Vagina (tissue), 2 donors: ENCODE results near the gene NAP1L1. TPM values are rescaled to one million over a fixed set of nuclear protein-coding genes. Genes with fewer than 3 reads are reported as not detected.

Source experiments
- DNase-seq, 2 donors: peaks; one replicate each; pipeline ENCODE4 v3.0.0-alpha.2; 2017; ENCODE audit errors: extremely low spot score in 2 of 2
- H3K27ac ChIP-seq: fragments of 200-600 bp; sonication (generic); one replicate; pipeline ENCODE4 v1.5.1; 2019
- H3K27me3 ChIP-seq: fragments of 200-600 bp; sonication (generic); one replicate; pipeline ENCODE4 v1.5.1; 2019
- H3K36me3 ChIP-seq, 2 donors: fragments of 200-600 bp; sonication (generic); one replicate each; pipeline ENCODE4 v1.5.1; 2017 to 2019
- H3K4me1 ChIP-seq: fragments of 200-600 bp; sonication (generic); one replicate; pipeline ENCODE4 v1.5.1; 2019
- H3K4me3 ChIP-seq, 2 donors: fragments of 200-600 bp; sonication (generic); 1 replicate in 1 of 2; 2 replicates in 1 of 2; pipeline ENCODE4 v1.5.1; 2016 to 2019
- H3K9me3 ChIP-seq: fragments of 200-600 bp; sonication (generic); one replicate; pipeline ENCODE4 v1.5.1; 2019
- CTCF ChIP-seq, 3 experiments: fragments of 450-650 bp in 2 of 3; fragments of 200-600 bp in 1 of 3; sonication (generic) in 1 of 3; IDR thresholded peaks; one replicate each; pipeline ENCODE4 v1.5.1; 2017 to 2019; ENCODE audit warnings: antibody characterized with exemption in 3 of 3, mild to moderate bottlenecking in 2 of 3, moderate library complexity in 2 of 3
- POLR2A ChIP-seq, 2 donors: fragments of 450-650 bp; IDR thresholded peaks; one replicate each; pipeline ENCODE4 v1.6.1; 2017; ENCODE audit warnings: antibody characterized with exemption in 2 of 2, mild to moderate bottlenecking in 2 of 2, moderate library complexity in 2 of 2
- POLR2AphosphoS5 ChIP-seq, 2 donors: sonication (generic); formaldehyde crosslinking; IDR thresholded peaks; one replicate each; pipeline ENCODE4 v1.9.0; 2017; ENCODE audit warnings: antibody characterized with exemption in 2 of 2, mild to moderate bottlenecking in 2 of 2, low read depth in 1 of 2; ENCODE audit not compliant: insufficient read depth in 1 of 2
- intact Hi-C: fragments of 100-400 bp; cut with DNase I; formaldehyde crosslinking; loops from one replicate; pipeline ENCODE4 v1.15.1; 2023
- total RNA-seq: library from RNA; depleted of rRNA; stranded (reverse); fragments of >200 nt; gene quantifications from one replicate; pipeline ENCODE4 v1.2.3, GENCODE V29; 2016

NAP1L1 gene
- total RNA-seq, 1 donor from 2014 or later = 318 TPM

GRCh38 chr12:76080729-76081415, 3.6 kb downstream of the NAP1L1 start:
- Histone ChIP-seq H3K36me3 (no peaks in the 10 kb centered on the region), H3K9me3 (no peaks in the 10 kb centered on the region), H3K27me3 (no peaks in the 10 kb centered on the region), H3K4me3 (no peak overlapping the region), H3K27ac (no peak overlapping the region), H3K4me1 (peaks cover 50% of the 10 kb centered on the region)
- no peak for DNase-seq
- no peak for TF ChIP-seq CTCF (IDR thresholded peaks at IDR 0.05)
- no peak for TF ChIP-seq POLR2A (IDR thresholded peaks at IDR 0.05)
- TF ChIP-seq POLR2AphosphoS5 (IDR thresholded peaks at IDR 0.05; ENCODE audit: insufficient read depth in 1 of 2, low read depth in 1 of 2) = no peak
- intact Hi-C loops = no loop called here

- intact Hi-C loops = no loop called here
- TF ChIP-seq CTCF (IDR thresholded peaks at IDR 0.05) (no peak), POLR2AphosphoS5 (IDR thresholded peaks at IDR 0.05; ENCODE audit: insufficient read depth in 1 of 2, low read depth in 1 of 2) (no peak), POLR2A (IDR thresholded peaks at IDR 0.05) (no peak)
- Histone ChIP-seq H3K9me3 (no peaks in the 10 kb centered on the region), H3K36me3 (no peaks in the 10 kb centered on the region), H3K27me3 (no peaks in the 10 kb centered on the region), H3K4me1 (peaks cover 50% of the 10 kb centered on the region), H3K4me3 (no peak overlapping the region), H3K27ac (no peak overlapping the region)
- no peak for DNase-seq
Observed at GRCh38 chr12:76080017-76080728, 4.3 kb downstream of the NAP1L1 start.

GRCh38 chr12:76078748-76079147, 5.7 kb downstream of the NAP1L1 start:
- Histone ChIP-seq H3K4me1 (peaks cover 60% of the 10 kb centered on the region), H3K9me3 (no peaks in the 10 kb centered on the region), H3K4me3 (no peak overlapping the region), H3K27me3 (no peaks in the 10 kb centered on the region), H3K36me3 (no peaks in the 10 kb centered on the region), H3K27ac (no peak overlapping the region)
- TF ChIP-seq CTCF (IDR thresholded peaks at IDR 0.05) (no peak), POLR2AphosphoS5 (IDR thresholded peaks at IDR 0.05; ENCODE audit: insufficient read depth in 1 of 2, low read depth in 1 of 2) (no peak), POLR2A (IDR thresholded peaks at IDR 0.05) (no peak)
- intact Hi-C loops = no loop called here
- no peak for DNase-seq

- intact Hi-C loops = no loop called here
- Histone ChIP-seq H3K27ac (no peak overlapping the region), H3K4me1 (peaks cover 30% of the 10 kb centered on the region), H3K4me3 (no peak overlapping the region), H3K36me3 (no peaks in the 10 kb centered on the region), H3K9me3 (no peaks in the 10 kb centered on the region), H3K27me3 (no peaks in the 10 kb centered on the region)
- TF ChIP-seq POLR2A (IDR thresholded peaks at IDR 0.05) (no peak), POLR2AphosphoS5 (IDR thresholded peaks at IDR 0.05; ENCODE audit: insufficient read depth in 1 of 2, low read depth in 1 of 2) (no peak), CTCF (IDR thresholded peaks at IDR 0.05) (no peak)
- no peak for DNase-seq
Observed at GRCh38 chr12:76075448-76075847, 9.0 kb downstream of the NAP1L1 start.
